Measurements from ENCODE around the gene ZNF774.
"Not testable (repeated sequence)": the region's sequence is repeated elsewhere in the genome, so short reads cannot be mapped to it uniquely, and the experiment has no call there.

Gene ZNF774

DNA sequence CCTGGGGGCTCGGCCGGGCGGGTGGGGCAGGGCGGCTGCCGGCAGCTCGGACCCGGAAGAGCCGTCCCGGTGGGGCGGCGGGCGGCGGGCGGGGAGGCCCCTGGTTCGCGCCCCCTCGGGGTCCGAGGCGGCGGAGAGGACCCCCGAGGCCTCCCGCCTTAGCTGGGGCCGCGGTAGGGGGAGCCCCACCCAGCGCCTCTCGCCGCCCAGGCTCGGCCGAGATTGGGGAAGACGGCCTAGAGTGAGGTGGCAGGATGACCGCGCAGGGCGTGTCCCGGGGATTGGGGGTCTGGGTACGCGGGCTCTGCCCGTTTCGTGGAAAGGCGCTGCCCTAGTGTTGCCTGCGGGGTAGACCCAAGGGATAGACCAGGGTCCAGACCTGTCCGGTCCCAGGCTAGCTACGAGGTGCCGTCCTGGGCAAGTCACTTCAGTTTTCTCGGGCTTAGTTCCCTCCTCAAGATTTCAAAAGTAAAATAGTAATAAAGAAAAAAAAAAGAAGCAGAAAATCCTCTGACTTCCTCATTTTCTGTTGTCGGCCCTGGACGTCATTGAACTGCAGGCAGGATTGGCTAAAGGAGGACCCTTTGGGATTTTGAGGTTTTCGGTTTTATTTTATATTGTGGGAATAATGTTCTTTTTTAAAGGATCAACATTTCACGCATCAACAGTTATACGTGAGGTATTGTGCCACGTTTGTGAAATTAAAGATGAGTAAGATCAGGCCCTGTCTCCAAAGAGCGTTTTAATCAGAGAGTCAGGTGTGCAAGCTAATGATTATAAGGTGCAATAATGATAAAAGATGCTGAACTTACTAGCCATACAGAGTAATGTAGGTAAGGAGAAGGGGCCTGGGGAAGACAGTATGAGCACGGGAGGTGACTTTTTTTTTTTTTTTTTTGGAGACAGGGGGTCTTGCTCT, 36.6 kb downstream of the ZNF774 start:
- peak; percentile 34 for DNase-seq (ENCODE audit: low spot score)

DNA sequence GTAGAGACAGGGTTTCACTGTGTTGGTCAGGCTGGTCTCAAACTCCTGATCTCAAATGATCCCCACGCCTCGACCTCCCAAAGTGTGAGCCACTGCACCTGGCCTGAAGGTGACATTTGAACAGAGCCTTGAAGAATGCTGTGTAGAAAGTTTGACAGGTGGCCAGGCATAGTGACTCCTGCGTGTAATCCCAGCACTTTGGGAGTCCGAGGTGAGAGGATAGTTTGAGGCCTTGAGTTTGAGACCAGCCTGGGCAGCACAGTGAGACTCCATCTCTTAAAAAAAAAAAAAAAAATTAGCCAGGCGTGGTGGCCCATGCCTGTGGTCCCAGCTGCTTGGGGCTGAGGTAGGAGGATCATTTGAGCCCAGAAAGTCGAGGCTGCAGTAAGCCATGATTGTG, 37.4 kb downstream of the ZNF774 start:
- no peak for DNase-seq (ENCODE audit: low spot score)

GRCh38 chr15:90393040-90393439, 41.0 kb downstream of the ZNF774 start:
- no peak for DNase-seq (ENCODE audit: low spot score)

- no peak for DNase-seq (ENCODE audit: low spot score)
Measured at GRCh38 chr15:90394074-90394473, 42.0 kb downstream of the ZNF774 start.

GRCh38 chr15:90394748-90395442, 42.8 kb downstream of the ZNF774 start:
- no peak for DNase-seq (ENCODE audit: low spot score)

GRCh38 chr15:90396321-90396720, 44.2 kb downstream of the ZNF774 start:
- no peak for DNase-seq (ENCODE audit: low spot score)

- DNase-seq (ENCODE audit: low spot score) = no peak
Measured at GRCh38 chr15:90400005-90400758, 48.1 kb downstream of the ZNF774 start.

- no peak for DNase-seq (ENCODE audit: low spot score)
Measured at GRCh38 chr15:90400759-90401314, 48.8 kb downstream of the ZNF774 start.

GRCh38 chr15:90401495-90401894, 49.4 kb downstream of the ZNF774 start:
- peak; percentile 12 for DNase-seq (ENCODE audit: low spot score)

DNA sequence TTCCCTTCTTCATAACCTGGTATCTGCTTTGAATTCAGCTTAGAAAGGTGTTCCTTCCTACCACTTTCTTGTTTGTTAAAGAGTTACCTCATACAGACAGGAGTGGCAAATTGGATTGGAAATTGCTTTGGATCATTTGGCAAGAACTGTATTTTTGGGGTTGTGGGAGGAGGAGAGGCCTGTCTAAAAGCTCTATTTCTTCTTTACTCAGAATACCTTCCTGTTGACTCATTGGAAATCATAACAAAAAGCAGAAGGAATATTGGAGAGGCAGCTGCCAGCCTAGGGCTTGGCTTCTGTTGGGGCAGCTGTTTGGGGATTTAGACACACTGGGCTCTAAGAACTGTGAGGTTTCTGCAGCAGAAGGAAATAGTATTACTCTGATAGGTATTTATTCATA, 50.1 kb downstream of the ZNF774 start:
- no peak for DNase-seq (ENCODE audit: low spot score)

DNA sequence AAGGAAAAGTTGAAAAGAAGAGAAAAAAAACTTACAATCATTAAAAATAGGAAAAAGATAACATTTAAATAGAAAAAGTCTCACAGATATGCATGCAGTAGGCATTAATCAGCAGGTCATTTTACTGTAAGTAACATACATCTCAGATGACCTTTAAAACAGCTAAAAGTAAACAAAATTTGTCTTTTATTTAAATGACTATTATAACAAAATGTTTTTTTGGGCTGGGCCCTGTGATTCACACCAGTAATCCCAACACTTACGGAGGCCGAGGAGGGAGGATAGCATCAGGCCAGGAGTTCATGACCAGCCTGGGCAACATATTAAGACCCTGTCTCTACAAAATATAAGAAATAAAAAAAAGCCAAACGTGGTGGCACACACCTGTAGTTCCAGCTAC, 50.7 kb downstream of the ZNF774 start:
- no peak for DNase-seq (ENCODE audit: low spot score)

DNA sequence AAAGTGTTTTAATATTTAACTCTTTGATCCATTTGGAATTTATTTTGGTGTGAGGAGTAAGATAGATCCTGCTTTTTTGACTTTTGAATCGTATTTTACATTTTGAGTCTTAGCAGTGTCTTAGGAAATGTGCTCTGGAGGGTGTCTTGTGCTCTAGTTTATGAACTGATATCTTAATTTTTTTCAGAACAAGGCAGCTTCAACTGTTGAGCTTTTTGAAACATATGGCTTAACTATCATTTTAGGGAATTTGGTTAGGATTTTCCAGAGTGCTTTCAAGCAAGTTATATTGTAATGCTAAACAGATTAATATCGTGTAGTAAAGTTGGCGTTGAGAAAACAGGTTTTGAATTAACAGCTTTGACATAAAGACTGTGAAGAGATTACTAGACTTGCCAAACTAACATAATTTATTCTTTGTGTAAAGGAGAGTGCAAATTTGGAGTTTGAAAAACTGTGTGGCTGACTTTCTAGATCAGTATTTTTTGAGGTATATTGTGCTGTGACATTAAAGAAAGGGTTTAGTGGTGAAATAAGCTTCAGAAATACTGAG, 53.0 kb downstream of the ZNF774 start:
- no peak for DNase-seq (ENCODE audit: low spot score)

DNA sequence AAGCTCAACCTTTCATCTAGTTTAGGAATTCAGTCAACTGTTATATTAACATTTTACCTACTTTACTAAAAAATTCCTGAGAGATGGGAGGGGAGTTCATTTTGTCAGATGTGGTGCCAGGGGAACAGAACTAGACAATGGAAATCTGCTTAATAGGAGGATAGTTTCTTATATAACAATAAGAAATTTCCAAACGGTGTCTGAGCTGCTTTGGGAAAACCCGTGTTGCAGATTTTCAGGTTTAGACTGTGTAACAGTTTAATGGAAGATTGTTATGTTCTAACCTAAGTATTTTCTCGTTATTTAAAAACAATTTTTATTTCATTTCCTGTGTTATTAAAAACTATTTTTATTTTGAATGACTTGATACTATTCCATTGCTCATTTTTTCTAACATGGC, 55.3 kb downstream of the ZNF774 start:
- DNase-seq (ENCODE audit: low spot score) = no peak

GRCh38 chr15:90407871-90408317, 55.8 kb downstream of the ZNF774 start:
- DNase-seq (ENCODE audit: low spot score) = no peak

- no peak for DNase-seq (ENCODE audit: low spot score)
Measured at GRCh38 chr15:90408657-90409056, 56.6 kb downstream of the ZNF774 start.

GRCh38 chr15:90409587-90409986, 57.5 kb downstream of the ZNF774 start:
- DNase-seq (ENCODE audit: low spot score) = not testable (repeated sequence)

DNA sequence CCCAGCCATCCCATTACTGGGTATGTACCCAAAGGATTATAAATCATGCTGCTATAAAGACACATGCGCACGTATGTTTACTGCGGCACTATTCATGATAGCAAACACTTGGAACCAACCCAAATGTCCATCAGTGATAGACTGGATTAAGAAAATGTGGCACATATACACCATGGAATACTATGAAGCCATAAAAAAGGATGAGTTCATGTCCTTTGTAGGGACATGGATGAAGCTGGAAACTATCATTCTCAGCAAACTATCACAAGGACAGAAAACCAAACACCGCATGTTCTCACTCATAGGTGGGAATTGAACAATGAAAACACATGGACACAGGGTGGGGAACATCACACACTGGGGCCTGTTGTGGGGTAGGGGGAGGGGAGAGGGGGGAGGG, 58.2 kb downstream of the ZNF774 start:
- DNase-seq (ENCODE audit: low spot score) = not testable (repeated sequence)

DNA sequence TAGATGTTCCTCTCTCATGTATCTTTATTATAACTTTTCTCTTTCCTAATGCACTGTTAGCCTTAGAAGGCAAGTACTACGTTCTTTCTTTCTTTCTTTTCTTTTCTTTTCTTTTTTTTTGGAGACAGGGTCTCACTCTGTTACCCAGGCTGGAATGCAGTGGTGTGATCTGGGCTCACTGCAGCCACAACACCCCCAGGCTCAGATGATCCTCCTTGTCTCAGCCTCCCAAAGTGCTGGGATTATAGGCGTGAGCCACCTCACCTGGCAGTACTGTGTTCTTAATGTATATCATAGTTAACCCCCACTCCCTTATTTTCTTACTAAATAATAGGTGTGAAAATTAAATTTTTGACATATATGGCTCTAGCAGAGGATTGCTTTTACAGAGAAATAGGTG, 59.1 kb downstream of the ZNF774 start:
- no peak for DNase-seq (ENCODE audit: low spot score)

Measured in SK-N-DZ (cell line).